NT2/D1 (cell line): ENCODE data around the gene GNG7.
A peak's percentile ranks its signal among the peaks of the same experiment; 100 is the strongest.

Experiments
- DNase-seq: peaks from one replicate; pipeline ENCODE4 v3.0.0-alpha.2; 2011; ENCODE audit warnings: low read depth, low spot score
- H3K27me3 ChIP-seq: 2 replicates; pipeline ENCODE4 v1.6.0; 2011; ENCODE audit warnings: mild to moderate bottlenecking; ENCODE audit not compliant: insufficient read length, insufficient read depth
- H3K36me3 ChIP-seq: 2 replicates; pipeline ENCODE4 v1.6.1; 2011; ENCODE audit warnings: mild to moderate bottlenecking, low read length, mixed read lengths; ENCODE audit not compliant: insufficient read depth, insufficient read length
- H3K4me1 ChIP-seq: 2 replicates; pipeline ENCODE4 v1.5.1; 2011; ENCODE audit not compliant: insufficient read depth, insufficient read length
- H3K4me3 ChIP-seq: 2 replicates; pipeline ENCODE4 v1.5.1; 2011; ENCODE audit warnings: low read depth; ENCODE audit not compliant: insufficient read length
- H3K9ac ChIP-seq: 2 replicates; pipeline ENCODE4 v1.6.0; 2011; ENCODE audit warnings: low read depth; ENCODE audit not compliant: insufficient read length
- H3K9me3 ChIP-seq: 2 replicates; pipeline ENCODE4 v1.5.1; 2011; ENCODE audit warnings: mild to moderate bottlenecking, low read length; ENCODE audit not compliant: insufficient read depth
- SUZ12 ChIP-seq: IDR thresholded peaks from 2 replicates; pipeline ENCODE4 v1.6.1; 2011; ENCODE audit not compliant: insufficient read length, insufficient read depth; ENCODE audit errors: extremely low read depth
- YY1 ChIP-seq: IDR thresholded peaks from 2 replicates; pipeline ENCODE4 v1.6.1; 2011; ENCODE audit not compliant: insufficient read length, insufficient read depth
- ZNF274 ChIP-seq: IDR thresholded peaks from 2 replicates; pipeline ENCODE4 v1.6.1; 2011; ENCODE audit warnings: mild to moderate bottlenecking, low read depth, low read length

Gene GNG7

DNA sequence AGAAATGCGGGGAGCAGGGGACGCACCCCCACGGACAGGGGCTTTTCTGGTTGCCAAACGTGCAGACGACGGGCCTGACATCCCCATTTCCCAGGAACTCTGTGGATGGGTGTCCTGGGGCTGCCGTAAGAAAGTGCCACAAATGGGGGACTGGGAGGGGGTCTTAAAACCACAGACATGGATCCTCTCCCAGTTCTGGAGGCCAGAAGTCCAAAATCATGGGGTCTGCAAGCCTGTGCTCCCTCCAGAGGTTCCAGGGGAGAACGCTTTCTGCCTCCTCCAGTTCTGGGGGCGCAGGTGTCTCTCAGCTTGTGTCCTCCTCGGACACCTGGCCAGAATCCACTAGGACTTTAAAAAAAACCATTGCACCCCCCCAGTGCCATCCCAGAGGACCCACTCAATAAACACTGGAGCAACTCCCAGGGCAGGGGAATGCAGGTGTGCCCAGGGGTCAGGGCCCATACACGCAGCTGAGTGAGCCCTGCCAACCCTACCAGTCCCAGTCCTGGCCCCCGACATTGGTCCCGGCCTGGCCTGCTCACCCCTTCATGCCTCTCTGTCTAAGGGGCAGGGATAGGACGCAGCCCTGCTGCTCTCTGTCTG is 122.7 kb downstream of the GNG7 start:
- no peak for DNase-seq
- H3K36me3 ChIP-seq, result no peaks in the 10 kb centered on the region
- H3K9me3 ChIP-seq, result peaks cover 8% of the 10 kb centered on the region; the same call in 1 of the 2 replicates
- H3K4me3 ChIP-seq, result peak overlapping the region; percentile 56
- H3K9ac ChIP-seq, result peak overlapping the region; percentile 84
- no peak for TF ChIP-seq ZNF274
- TF ChIP-seq SUZ12, result no peak
- no peak for TF ChIP-seq YY1
- peaks cover 11% of the 10 kb centered on the region for H3K4me1 ChIP-seq
- H3K27me3 ChIP-seq, result no peaks in the 10 kb centered on the region

- peaks cover 8% of the 10 kb centered on the region; the same call in 1 of the 2 replicates for H3K9me3 ChIP-seq
- H3K27me3 ChIP-seq, result no peaks in the 10 kb centered on the region
- H3K4me3 ChIP-seq, result peak overlapping the region; percentile 56
- no peaks in the 10 kb centered on the region for H3K36me3 ChIP-seq
- no peak for TF ChIP-seq YY1
- TF ChIP-seq SUZ12, result no peak
- TF ChIP-seq ZNF274, result no peak
- peak overlapping the region; percentile 84 for H3K9ac ChIP-seq
- H3K4me1 ChIP-seq, result peaks cover 11% of the 10 kb centered on the region
- peak; percentile 90 for DNase-seq
Observed at GRCh38 chr19:2578901-2579677, 123.4 kb downstream of the GNG7 start.

- TF ChIP-seq YY1, result no peak
- no peak for TF ChIP-seq SUZ12
- no peak for TF ChIP-seq ZNF274
- H3K36me3 ChIP-seq, result no peaks in the 10 kb centered on the region
- no peaks in the 10 kb centered on the region for H3K27me3 ChIP-seq
- no peak for DNase-seq
- H3K9ac ChIP-seq, result peak overlapping the region; percentile 84
- H3K9me3 ChIP-seq, result peaks cover 8% of the 10 kb centered on the region; the same call in 1 of the 2 replicates
- H3K4me1 ChIP-seq, result peaks cover 11% of the 10 kb centered on the region
- peak overlapping the region; percentile 56 for H3K4me3 ChIP-seq
Observed at GRCh38 chr19:2578391-2578890, 124.1 kb downstream of the GNG7 start.

- TF ChIP-seq SUZ12 (no peak), ZNF274 (no peak), YY1 (no peak)
- H3K9me3 ChIP-seq, result peaks cover 8% of the 10 kb centered on the region; the same call in 1 of the 2 replicates
- DNase-seq, result no peak
- no peaks in the 10 kb centered on the region for H3K36me3 ChIP-seq
- no peak overlapping the region for H3K4me3 ChIP-seq
- H3K4me1 ChIP-seq, result peaks cover 11% of the 10 kb centered on the region
- H3K9ac ChIP-seq, result peak overlapping the region; percentile 84
- H3K27me3 ChIP-seq, result no peaks in the 10 kb centered on the region
Observed at GRCh38 chr19:2577722-2578335, 124.7 kb downstream of the GNG7 start.

- no peak overlapping the region for H3K4me3 ChIP-seq
- H3K27me3 ChIP-seq, result no peaks in the 10 kb centered on the region
- peaks cover 6% of the 10 kb centered on the region for H3K4me1 ChIP-seq
- peaks cover 8% of the 10 kb centered on the region; the same call in 1 of the 2 replicates for H3K9me3 ChIP-seq
- no peak for DNase-seq
- TF ChIP-seq SUZ12 (no peak), YY1 (no peak), ZNF274 (no peak)
- H3K9ac ChIP-seq, result no peak overlapping the region
- no peaks in the 10 kb centered on the region for H3K36me3 ChIP-seq
Observed at GRCh38 chr19:2575734-2576481, 126.6 kb downstream of the GNG7 start.

- Histone ChIP-seq H3K9me3 (peaks cover 8% of the 10 kb centered on the region; the same call in 1 of the 2 replicates), H3K4me1 (peaks cover 6% of the 10 kb centered on the region), H3K27me3 (no peaks in the 10 kb centered on the region), H3K9ac (no peak overlapping the region), H3K36me3 (no peaks in the 10 kb centered on the region), H3K4me3 (no peak overlapping the region)
- DNase-seq, result no peak
- TF ChIP-seq YY1 (no peak), ZNF274 (no peak)
Observed at GRCh38 chr19:2574971-2575630, 127.4 kb downstream of the GNG7 start.
